Activated CD4-positive, CD25-positive, alpha-beta regulatory T cell (primary cell): ENCODE results near the gene TNFRSF13B.
"Not testable (repeated sequence)": the region's sequence is repeated elsewhere in the genome, so short reads cannot be mapped to it uniquely, and the experiment has no call there.

ENCODE experiments used
- DNase-seq, 4 experiments: peaks; one replicate each; lab custom pipeline; 2025; lab: John Stamatoyannopoulos, UW

The TNFRSF13B gene

GRCh38 chr17:16925461-16926060 lies 46.4 kb downstream of the TNFRSF13B start:
- DNase-seq, result no peak

GRCh38 chr17:16924696-16925440 lies 47.0 kb downstream of the TNFRSF13B start:
- no peak for DNase-seq

- DNase-seq, result no peak
Observed at GRCh38 chr17:16923904-16924695, 47.8 kb downstream of the TNFRSF13B start.

DNA sequence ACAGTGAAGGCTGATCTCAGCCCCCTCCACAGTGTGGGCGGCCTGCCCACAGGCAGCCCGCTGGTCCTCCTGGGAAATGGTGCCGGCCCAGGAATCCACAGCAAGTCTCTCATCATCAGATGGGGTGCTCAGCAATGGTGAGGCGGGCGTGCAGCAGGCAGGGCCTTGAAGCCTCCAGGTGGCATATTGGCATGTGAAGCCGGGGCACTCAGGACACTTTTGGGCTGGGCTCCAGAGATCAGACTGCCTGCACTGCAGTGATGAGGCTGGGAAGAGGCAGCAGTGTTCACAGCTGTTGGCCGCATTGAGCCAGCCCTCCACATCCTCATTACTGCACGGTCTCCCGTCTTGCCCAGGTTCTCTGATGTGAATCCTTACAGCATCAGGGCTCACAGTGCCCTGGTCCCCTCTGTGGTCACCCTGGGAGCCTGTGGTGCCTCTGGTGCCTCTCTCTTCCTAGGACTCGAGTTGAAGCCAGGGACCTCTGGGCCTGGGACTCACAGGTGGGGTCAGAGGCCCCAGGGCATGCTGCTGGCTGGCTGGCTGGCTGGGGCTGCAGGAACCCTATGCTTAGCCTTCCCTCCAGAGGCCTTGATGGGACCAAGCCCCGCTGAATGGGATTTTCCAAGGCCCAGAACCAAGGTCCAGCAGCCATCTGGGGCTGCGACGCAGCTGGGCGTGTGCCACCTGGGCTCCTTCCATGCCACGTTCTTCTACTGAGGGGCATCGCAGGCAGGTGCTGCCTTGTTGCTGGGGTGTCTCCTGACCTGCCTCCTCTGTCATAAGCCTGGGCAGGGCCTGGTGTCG lies 48.6 kb downstream of the TNFRSF13B start:
- DNase-seq, result no peak

GRCh38 chr17:16922386-16923096 lies 49.4 kb downstream of the TNFRSF13B start:
- DNase-seq, result no peak

DNA sequence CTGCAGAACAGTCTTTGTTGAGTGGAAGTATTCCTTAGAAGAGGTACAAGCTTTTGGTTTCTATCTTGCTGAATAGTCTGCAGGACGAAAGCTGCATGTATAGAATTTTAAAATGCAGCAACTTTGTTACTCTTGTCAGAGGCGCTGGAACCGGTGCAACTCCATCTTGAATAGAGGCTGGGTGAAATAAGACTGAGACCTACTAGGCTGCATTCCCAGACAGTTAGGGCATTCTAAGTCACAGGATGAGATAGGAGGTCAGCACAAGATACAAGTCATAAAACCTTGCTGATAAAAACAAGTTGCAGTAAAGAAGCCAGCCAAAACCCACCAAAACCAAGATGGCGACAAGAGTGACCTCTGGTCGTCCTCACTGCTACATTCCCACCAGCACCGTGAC lies 50.5 kb downstream of the TNFRSF13B start:
- DNase-seq, result not testable (repeated sequence)

GRCh38 chr17:16920628-16921020 lies 51.3 kb downstream of the TNFRSF13B start:
- DNase-seq, result no peak

DNA sequence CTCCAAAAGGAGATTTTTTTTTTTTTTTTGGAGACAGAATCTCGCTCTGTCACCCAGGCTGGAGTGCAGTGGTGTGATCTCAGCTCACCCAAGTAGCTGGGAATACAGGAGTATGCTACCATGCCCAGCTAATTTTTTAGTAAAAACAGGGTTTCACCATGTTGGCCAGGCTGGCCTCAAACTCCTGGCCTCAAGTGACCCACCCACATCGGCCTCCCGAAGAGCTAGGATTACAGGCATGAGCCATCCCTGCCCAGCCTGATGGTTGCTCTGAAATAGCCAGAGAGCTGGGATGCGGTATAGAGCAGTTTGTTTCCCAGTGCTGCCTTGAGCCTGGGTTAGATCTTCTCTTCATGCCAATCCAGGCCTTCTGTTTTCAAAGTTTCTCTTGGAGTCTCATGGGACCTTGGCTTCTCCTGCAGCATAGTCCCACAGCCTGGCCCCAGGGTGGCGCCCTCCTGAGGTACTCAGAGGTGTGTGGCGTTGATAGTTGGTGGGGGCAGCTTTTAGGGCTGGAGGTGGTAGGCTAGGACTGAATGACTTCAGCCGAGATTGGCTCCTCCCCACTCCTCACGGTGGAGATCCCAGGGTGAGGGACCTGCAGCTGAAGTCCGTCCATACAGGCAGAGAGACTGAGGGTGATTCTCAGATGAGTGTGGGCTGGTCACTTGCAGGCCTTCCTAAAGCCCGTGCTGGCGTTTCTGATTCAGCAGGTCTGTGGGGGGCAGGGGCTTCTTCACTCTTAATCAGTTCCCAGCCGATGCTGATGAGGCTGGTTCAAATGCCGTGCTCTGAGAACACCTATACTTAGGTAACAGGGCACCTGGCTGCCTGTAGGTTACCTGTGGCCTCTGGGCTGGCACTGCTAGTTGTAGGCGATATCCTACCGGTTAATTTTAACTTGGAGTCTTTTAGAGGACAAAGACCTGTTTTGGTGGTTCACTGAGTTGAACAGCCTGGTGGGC lies 52.0 kb downstream of the TNFRSF13B start:
- DNase-seq, result no peak

DNA sequence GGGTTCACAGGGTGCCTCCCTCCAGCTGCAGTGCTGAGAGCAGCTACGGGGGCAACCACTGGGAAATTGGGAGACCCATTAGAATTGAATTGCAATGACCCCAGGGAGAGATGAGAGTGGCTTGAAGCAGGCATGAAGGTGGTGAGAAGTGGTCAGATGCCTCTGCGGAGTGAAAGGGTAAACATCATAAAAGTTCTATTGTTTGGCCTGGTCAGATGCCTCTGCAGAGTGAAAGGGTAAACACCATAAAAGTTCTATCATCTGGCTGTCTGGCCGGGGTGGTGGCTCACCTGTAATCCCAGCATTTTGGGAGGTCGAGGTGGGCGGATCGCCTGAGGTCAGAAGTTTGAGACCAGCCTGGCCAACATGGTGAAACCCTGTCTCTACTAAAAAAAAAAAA lies 53.5 kb downstream of the TNFRSF13B start:
- DNase-seq, result no peak

DNA sequence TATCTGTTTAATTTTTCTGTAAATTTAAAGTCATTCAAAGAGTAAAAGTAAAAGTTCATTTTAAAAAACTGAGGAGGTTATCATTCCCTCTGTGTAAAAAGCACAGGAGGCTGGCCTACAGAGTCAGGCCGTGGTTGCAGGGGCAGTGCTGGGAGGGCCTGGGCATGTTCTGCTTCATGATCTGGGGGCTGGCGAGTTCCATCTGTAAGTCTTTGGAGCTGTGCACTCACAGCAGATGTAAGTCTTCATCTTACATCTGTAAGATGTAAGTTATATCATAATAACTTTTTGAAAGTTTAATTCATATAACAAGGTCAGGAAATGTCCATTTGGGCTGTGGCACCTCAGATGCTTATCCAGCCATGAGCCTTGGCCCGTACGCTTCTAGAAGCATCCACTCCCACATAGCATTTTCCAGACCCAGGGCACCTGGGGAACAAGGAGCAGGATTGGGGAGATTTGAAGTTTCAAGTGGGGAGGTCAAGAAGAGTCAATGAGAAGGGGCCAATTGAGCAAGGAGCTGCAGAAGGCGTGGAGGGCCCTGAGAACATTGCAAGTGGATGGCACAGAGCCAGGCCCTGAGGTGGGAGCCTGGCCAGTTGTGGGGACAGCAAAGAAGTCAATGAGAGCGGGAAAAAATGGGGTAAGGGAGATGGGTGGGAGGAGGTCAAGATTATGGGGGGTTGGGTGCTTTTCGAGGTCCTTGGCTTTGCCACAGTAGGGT lies 54.1 kb downstream of the TNFRSF13B start:
- no peak for DNase-seq

GRCh38 chr17:16916557-16916920 lies 55.4 kb downstream of the TNFRSF13B start:
- DNase-seq, result no peak

DNA sequence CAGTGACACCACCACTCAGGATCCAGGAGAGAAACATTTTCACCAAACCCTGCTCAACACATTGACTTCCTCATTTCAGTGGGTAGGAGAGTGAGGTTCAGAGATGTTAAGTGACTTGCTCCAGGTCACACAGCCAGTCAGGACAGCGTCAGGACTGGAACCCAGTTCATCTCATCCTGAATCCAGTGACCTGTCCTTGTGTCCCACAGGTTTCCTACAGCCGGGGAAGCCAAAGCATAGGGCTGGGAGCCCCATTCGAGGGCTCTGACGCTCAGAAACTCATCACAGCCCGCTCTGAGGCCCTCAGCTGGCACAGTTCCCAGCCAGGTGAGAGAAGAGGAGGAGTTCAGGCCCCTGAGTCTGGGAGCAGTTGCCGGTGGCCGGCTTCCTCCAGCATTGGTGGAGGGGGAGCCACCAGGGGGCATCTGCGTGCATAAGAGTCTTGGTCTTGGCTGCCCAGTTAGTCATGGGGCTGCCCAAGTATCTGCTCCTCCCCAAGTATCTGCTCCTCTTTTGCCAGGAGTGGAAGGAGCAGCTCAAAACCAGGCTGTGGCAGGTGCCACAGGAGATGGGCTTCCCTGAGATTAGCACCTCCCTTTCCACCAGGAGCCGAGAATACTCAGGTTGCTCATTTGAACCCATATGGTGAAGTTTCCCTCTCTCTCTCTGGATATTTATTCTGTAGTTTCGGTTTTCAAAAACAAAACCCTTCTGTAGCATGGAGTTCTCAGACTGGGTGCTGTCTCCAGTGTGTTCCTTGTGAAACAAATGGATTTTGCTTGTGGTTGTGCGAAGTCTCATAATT lies 56.0 kb downstream of the TNFRSF13B start:
- no peak for DNase-seq

GRCh38 chr17:16913463-16913862 lies 58.5 kb downstream of the TNFRSF13B start:
- DNase-seq, result no peak

- DNase-seq, result no peak
Observed at GRCh38 chr17:16912021-16912962, 59.6 kb downstream of the TNFRSF13B start.

DNA sequence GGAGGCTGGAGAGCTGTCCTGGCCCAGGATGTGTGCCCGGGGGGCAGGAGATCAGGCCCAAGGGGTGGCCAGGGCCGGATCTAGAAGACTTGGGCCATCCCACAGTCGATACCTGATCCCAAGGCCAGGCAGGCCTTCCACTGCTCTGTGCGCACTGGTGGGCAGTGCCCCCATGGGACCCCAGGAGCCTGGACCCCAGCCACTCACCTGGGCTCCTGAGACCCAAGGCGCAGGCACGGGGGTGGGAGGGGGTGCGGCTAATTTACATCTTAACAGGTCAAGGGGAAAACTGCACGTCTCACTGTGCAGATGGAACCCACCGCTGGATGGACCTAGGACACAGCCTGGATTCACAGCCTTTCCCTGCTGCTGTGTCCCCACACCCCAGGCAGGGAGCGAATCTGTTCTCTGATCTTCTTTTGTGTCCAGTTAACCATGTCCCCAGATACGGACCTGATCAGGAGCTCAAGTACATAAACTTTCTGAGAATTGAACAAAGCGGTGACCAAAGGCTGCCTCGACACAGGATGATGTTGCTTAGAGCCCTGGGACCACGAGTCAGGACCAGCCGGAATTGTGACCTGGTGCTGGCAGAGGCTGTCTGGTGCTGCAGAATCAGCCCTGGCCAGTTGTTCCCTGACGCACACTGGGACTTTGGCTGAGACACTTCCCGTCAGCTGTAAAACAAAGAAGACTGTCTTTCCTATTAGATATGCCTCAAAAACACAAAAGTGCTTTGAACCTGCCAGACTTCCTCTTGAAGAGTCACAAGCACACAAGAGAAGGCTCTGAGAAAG lies 60.6 kb downstream of the TNFRSF13B start:
- DNase-seq, result no peak

- no peak for DNase-seq
Observed at GRCh38 chr17:16910341-16910740, 61.6 kb downstream of the TNFRSF13B start.
